GM10248 (cell line): Measurements from ENCODE around the gene LIG3.
A peak's percentile ranks its signal among the peaks of the same experiment; 100 is the strongest.

Source experiments
- CTCF ChIA-PET: fragments of 300-600 bp; sonication (Branson Sonifier 250); formaldehyde crosslinking; extraction: SDS; loops from one replicate; lab custom pipeline; 2021; ENCODE audit warnings: antibody characterized with exemption; lab: Yijun Ruan, JAX
- POLR2A ChIA-PET: fragments of 350-650 bp; sonication (Branson Sonifier 250); formaldehyde crosslinking; extraction: SDS; loops from one replicate; lab custom pipeline; 2020; ENCODE audit warnings: antibody characterized with exemption; lab: Yijun Ruan, JAX
- DNase-seq: peaks from one replicate; pipeline ENCODE4 v3.0.0; 2012; ENCODE audit errors: extremely low spot score
- CTCF ChIP-seq: IDR thresholded peaks from 2 replicates; pipeline ENCODE4 v1.5.1; 2012; ENCODE audit warnings: mild to moderate bottlenecking, low read depth; ENCODE audit errors: extremely low read depth, missing control alignments, control extremely low read depth

LIG3 gene

GRCh38 chr17:34979153-34979552 is 1.2 kb upstream of the LIG3 start:
- no peak for DNase-seq
- ChIA-PET POLR2A (no interaction called here), CTCF (interaction anchor here (1.0 to 7.4 kb wide), 2 partner anchors 13 to 23 kb away, joined by 3 to 45 read pairs; no protein-coding TSS in a partner anchor)
- TF ChIP-seq CTCF, result no peak

- CTCF ChIA-PET, result interaction anchor here (1.0 to 7.4 kb wide), 3 partner anchors 13 to 24 kb away, joined by 3 to 45 read pairs (median 14); no protein-coding TSS in a partner anchor
- no peak for TF ChIP-seq CTCF
- POLR2A ChIA-PET, result interaction anchor here (0.9 to 1.6 kb wide), 2 partner anchors 11 to 15 kb away, joined by 3 to 6 read pairs; no protein-coding TSS in a partner anchor
- DNase-seq, result no peak
Measured at GRCh38 chr17:34979650-34980352, 511 bp upstream of the LIG3 start.

- peak; percentile 69 for TF ChIP-seq CTCF
- CTCF ChIA-PET, result interaction anchor here (1.2 to 7.4 kb wide), 10 partner anchors 10 to 438 kb away, joined by 3 to 45 read pairs (median 4); no protein-coding TSS in a partner anchor
- POLR2A ChIA-PET, result interaction anchor here (0.9 to 1.6 kb wide), 3 partner anchors 10 to 16 kb away, joined by 3 to 6 read pairs (median 4); no protein-coding TSS in a partner anchor
- DNase-seq, result peak; percentile 93
Measured at GRCh38 chr17:34980681-34981537, 597 bp downstream of the LIG3 start.

GRCh38 chr17:34981538-34982241 is 1.4 kb downstream of the LIG3 start:
- ChIA-PET CTCF (interaction anchor here (0.8 to 7.4 kb wide), 11 partner anchors 9 to 439 kb away, joined by 3 to 45 read pairs (median 4); no protein-coding TSS in a partner anchor), POLR2A (interaction anchor here (1.0 to 1.6 kb wide), 2 partner anchors 9 to 15 kb away, joined by 4 to 6 read pairs; no protein-coding TSS in a partner anchor)
- no peak for DNase-seq
- TF ChIP-seq CTCF, result no peak

- ChIA-PET CTCF (interaction anchor here (3.6 kb wide), 1 partner anchor 11 kb away, joined by 15 read pairs; no protein-coding TSS in a partner anchor), POLR2A (no interaction called here)
- no peak for TF ChIP-seq CTCF
- no peak for DNase-seq
Measured at GRCh38 chr17:34987232-34987631, 6.9 kb downstream of the LIG3 start.
